Tibial nerve (tissue), 4 donors: ENCODE measurements around the gene UBE2O. TPM values are rescaled to one million over a fixed set of nuclear protein-coding genes. Genes with fewer than 3 reads are reported as not detected.

Source experiments
- DNase-seq, 2 donors: peaks; one replicate each; pipeline ENCODE4 v3.0.0-alpha.2; 2019; ENCODE audit warnings: low spot score in 2 of 2
- H3K27ac ChIP-seq, 4 donors: fragments of 200-600 bp; sonication (generic) in 3 of 4; one replicate each; pipeline ENCODE4 v1.5.1; 2017 to 2019; ENCODE audit warnings: mild to moderate bottlenecking in 1 of 4
- H3K27me3 ChIP-seq, 2 donors: fragments of 200-600 bp; sonication (generic) in 1 of 2; one replicate each; pipeline versions ENCODE4 v1.5.1 to v1.6.0; 2017 to 2019
- H3K36me3 ChIP-seq, 3 donors: fragments of 200-600 bp; sonication (generic); one replicate each; pipeline ENCODE4 v1.5.1; 2018 to 2019
- H3K4me1 ChIP-seq, 4 donors: fragments of 200-600 bp; sonication (generic) in 3 of 4; one replicate each; pipeline ENCODE4 v1.5.1; 2017 to 2019
- H3K4me3 ChIP-seq, 4 donors: fragments of 200-600 bp; sonication (generic) in 3 of 4; one replicate each; pipeline ENCODE4 v1.5.1; 2017 to 2019; ENCODE audit warnings: mild to moderate bottlenecking in 1 of 4, moderate library complexity in 1 of 4
- H3K9me3 ChIP-seq, 4 donors: fragments of 200-600 bp; sonication (generic) in 3 of 4; one replicate each; pipeline ENCODE4 v1.5.1; 2017 to 2019
- EP300 ChIP-seq, 2 donors: sonication (generic); formaldehyde crosslinking; IDR thresholded peaks; one replicate each; pipeline ENCODE4 v1.6.1; 2017; ENCODE audit warnings: antibody characterized with exemption in 2 of 2, mild to moderate bottlenecking in 1 of 2
- POLR2A ChIP-seq, 2 donors: fragments of 450-650 bp; IDR thresholded peaks; one replicate each; pipeline ENCODE4 v1.6.1; 2017; ENCODE audit warnings: antibody characterized with exemption in 2 of 2, mild to moderate bottlenecking in 2 of 2, moderate library complexity in 2 of 2
- WGBS, 2 donors: methylation state at CpG; one replicate each; pipeline ENCODE4 v1.1.5; 2018; 5-methylcytosine and 5-hydroxymethylcytosine counted together
- total RNA-seq, 4 donors: library from RNA; depleted of rRNA; stranded (reverse); fragments of >200 nt; gene quantifications; one replicate each; pipeline ENCODE4 v1.1.0, GENCODE V29; 2016
- TF ChIP-seq, protein P1 (sequence below), 5 experiments: fragments of 200-600 bp in 3 of 5; fragments of 450-650 bp in 2 of 5; sonication (generic) in 3 of 5; IDR thresholded peaks; one replicate each; pipeline ENCODE4 v1.5.1; 2016 to 2019; ENCODE audit warnings: antibody characterized with exemption in 5 of 5, mild to moderate bottlenecking in 3 of 5, moderate library complexity in 2 of 5

Gene UBE2O
- total RNA-seq, 4 donors from 2014 or later, result 16.0 to 38.7 (median 20.7) TPM

DNA sequence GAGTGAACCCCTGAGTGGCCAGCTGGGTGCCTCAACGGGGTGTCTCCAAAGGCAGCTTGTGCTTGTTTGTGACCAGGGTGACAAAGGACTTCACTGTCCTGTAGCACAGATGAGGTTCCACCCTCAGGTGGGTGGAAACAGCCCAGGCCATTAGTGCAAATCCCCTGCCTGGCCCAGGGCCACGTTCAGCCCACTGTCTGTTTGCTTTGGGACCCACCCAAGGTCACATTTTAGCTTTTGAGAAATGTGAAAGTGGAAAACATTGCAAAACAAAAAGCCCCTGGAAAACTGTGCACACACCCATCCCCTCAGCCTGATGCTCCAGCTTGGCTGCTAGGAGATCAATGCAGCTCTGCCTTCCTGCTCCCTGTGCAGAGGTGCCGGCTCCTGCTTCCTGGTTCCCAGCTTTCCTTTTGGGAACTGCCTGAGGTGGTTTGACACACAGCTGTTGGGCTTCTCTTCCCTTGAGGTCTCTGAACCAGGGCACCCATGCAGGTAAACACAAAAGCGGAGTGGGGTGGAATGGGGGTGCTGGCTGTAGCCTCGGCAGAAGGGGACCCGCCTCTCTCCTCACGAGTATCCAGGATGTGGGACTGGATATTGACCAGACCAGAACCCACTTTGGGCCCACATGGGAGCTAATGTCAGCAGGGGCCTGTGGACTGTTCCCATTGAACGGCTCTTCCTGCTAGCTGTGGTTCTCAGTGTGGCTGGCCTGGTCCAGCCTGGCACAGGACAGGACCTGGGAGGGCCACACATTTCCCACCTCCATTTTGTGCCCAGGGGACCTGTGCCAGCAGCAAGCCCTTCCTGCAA is 76.4 kb downstream of the UBE2O start:
- H3K36me3 ChIP-seq, result no peaks in the 10 kb centered on the region
- peak; percentile 59 to 60 for DNase-seq

DNA sequence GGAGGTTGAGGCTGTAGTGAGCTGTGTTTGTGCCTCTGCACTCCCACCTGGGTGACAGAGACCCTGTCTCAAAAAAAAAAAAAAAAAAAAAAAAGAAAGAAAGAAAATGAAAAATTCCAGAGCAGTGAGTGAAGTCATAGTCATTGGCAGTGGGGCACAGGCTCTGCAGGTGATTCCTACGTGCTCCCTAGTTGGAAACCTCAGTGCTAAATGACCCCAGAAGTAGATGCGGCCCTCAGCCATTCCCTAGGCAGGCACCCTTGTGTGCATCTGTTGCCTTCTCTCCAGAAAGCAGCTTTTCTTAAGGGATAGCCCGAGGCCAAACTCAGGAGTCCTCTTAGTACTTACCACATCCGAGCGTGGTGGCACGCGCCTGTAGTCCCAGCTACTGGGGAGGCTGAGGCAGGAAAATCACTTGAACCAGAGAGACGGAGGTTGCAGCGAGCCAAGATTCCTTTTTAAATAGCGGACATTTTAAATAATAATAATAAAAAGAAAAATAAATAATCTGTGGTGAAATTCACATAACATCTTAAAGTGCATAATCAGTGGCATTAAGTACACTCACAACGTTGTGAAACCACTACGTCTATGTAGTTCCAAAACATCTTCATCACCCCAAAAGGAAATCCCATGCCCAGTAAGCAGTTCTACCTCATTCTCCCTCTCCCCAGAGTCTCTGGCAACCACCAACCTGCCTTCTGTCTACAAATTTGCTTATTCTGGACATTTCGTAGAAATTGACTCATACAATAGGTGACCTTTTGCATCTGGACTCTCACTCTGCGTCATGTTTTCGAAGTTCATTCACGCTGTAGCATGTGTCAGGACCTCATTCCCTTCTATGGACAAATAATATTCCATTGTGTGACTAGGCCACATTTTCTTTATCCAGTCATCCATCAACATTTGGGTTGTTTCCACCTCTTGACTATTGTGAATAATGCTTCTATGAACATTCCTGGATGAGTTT is 81.0 kb downstream of the UBE2O start:
- no peak for DNase-seq
- peaks cover 4 to 46% (median 29%) of the 10 kb centered on the region in 4 donors for H3K4me1 ChIP-seq
- 77% methylated on average over 16 of the region's 16 CpGs for WGBS, 2 donors
- peak overlapping the region in 2 of 4 donors; percentile 67 to 75 for H3K27ac ChIP-seq
- no peaks in the 10 kb centered on the region for H3K9me3 ChIP-seq
- H3K27me3 ChIP-seq, result no peaks in the 10 kb centered on the region
- H3K4me3 ChIP-seq, result no peak overlapping the region
- peak in 1 of 2 donors; percentile 66 for TF ChIP-seq EP300 (IDR thresholded peaks at IDR 0.05)
- TF ChIP-seq POLR2A (IDR thresholded peaks at IDR 0.05), result no peak
- TF ChIP-seq, protein P1, sequence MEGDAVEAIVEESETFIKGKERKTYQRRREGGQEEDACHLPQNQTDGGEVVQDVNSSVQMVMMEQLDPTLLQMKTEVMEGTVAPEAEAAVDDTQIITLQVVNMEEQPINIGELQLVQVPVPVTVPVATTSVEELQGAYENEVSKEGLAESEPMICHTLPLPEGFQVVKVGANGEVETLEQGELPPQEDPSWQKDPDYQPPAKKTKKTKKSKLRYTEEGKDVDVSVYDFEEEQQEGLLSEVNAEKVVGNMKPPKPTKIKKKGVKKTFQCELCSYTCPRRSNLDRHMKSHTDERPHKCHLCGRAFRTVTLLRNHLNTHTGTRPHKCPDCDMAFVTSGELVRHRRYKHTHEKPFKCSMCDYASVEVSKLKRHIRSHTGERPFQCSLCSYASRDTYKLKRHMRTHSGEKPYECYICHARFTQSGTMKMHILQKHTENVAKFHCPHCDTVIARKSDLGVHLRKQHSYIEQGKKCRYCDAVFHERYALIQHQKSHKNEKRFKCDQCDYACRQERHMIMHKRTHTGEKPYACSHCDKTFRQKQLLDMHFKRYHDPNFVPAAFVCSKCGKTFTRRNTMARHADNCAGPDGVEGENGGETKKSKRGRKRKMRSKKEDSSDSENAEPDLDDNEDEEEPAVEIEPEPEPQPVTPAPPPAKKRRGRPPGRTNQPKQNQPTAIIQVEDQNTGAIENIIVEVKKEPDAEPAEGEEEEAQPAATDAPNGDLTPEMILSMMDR (IDR thresholded peaks at IDR 0.05), result no peak
- no peaks in the 10 kb centered on the region for H3K36me3 ChIP-seq

More for the DNA sequence above, 76.4 kb downstream of the UBE2O start:
- Histone ChIP-seq H3K27ac (peak overlapping the region in 2 of 4 donors; percentile 37 to 72), H3K4me1 (peaks cover 0 to 49% (median 26%) of the 10 kb centered on the region in 4 donors), H3K9me3 (no peaks in the 10 kb centered on the region), H3K27me3 (no peaks in the 10 kb centered on the region), H3K4me3 (no peak overlapping the region)
- TF ChIP-seq POLR2A (IDR thresholded peaks at IDR 0.05), result no peak
- peak in 1 of 2 donors; percentile 61 for TF ChIP-seq EP300 (IDR thresholded peaks at IDR 0.05)
- WGBS, 2 donors, result 26 to 49% methylated on average over 5 to 8 of the region's 8 CpGs

DNA sequence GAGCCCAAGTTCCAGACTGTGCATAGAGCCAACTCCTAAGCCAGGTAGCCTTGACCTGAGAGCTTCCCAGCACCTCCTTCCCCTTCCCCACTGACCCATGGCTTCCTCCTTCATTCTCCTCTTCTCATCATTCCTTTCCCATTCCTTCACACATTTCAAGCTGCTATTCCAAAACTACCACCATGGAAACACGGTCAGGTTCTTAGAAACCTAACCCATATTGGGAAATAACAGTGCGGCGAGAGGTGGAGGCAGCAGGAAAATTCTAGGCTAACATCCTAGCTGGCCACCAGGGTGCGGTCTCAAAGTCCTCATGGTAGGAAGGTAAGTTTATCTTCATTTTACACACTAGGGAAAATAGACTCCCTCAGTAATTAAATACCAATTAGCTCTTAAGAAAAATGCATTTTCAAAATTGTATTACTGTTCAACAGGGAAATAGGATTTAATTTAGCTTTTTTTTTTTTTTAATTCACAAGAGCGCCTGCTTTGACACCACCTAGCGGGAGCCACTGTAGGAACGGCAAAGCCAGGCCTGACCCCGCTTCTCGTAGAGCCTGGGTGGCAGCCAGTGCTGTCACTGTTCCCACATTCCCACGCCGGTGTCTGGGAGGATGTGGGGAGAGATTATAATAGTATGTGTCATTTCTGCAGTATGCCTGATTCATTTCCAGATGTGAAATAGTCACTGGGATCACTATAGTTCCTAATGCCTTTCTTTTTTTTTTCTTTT is 82.5 kb downstream of the UBE2O start:
- H3K36me3 ChIP-seq, result no peaks in the 10 kb centered on the region
- H3K4me1 ChIP-seq, result peaks cover 4 to 32% (median 18%) of the 10 kb centered on the region in 4 donors
- DNase-seq, result peak in 1 of 2 donors; percentile 65
- no peak overlapping the region for H3K4me3 ChIP-seq
- H3K9me3 ChIP-seq, result no peaks in the 10 kb centered on the region
- WGBS, 2 donors, result 36 to 44% methylated on average over 11 of the region's 11 CpGs
- TF ChIP-seq EP300 (IDR thresholded peaks at IDR 0.05) (peak in 1 of 2 donors; percentile 51), POLR2A (IDR thresholded peaks at IDR 0.05) (no peak)
- TF ChIP-seq, protein P1 (IDR thresholded peaks at IDR 0.05), result peak in 4 of 5 experiments; percentile 12 to 39 (median 36)
- H3K27ac ChIP-seq, result peak overlapping the region in 3 of 4 donors; percentile 7 to 67 (median 37)
- no peaks in the 10 kb centered on the region for H3K27me3 ChIP-seq

DNA sequence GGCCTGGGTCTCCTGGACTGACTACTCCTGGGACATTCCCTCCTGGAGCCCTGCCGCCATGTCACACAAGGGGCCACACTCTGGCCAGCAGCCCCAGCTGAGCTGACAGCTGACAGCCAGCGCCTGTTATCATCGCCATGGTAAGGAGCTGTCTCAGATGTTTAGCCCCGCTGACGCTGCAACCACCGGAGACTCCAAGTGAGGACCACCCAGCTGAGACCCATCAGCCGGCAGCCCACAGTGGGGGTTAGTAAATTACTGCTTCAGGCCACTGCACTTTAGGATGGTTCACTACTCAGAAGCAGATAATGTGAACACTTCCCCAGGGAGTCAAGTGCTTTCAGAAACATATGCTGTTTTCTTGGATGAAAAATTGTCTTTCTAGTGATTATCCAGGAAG is 83.1 kb downstream of the UBE2O start:
- no peak overlapping the region for H3K4me3 ChIP-seq
- H3K4me1 ChIP-seq, result peaks cover 4 to 29% (median 16%) of the 10 kb centered on the region in 4 donors
- no peak for DNase-seq
- no peak for TF ChIP-seq POLR2A (IDR thresholded peaks at IDR 0.05)
- no peak for TF ChIP-seq EP300 (IDR thresholded peaks at IDR 0.05)
- TF ChIP-seq, protein P1 (IDR thresholded peaks at IDR 0.05), result no peak
- no peaks in the 10 kb centered on the region for H3K9me3 ChIP-seq
- WGBS, 2 donors, result 63 to 70% methylated on average over 3 to 7 of the region's 7 CpGs
- H3K36me3 ChIP-seq, result no peaks in the 10 kb centered on the region
- H3K27me3 ChIP-seq, result no peaks in the 10 kb centered on the region
- H3K27ac ChIP-seq, result peak overlapping the region in 2 of 4 donors; percentile 37 to 67

DNA sequence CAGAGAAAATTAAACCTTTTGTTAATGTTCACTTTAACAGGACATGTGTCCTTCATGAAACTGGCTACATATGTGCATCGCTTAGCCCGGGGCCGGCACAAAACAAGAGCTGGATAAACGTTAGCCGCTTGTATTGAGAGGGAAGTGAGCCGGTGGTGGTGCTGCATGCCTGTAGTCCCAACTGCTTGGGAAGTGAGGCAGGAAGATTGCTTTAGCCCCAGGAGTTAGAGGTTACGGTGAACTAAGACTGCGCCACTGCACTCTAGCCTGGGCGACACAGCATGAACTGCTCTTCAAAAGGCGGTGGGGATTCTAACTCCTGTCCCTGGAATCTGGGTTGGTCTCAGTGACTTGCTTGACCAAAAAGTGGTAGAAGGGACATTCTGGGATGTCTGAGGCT is 83.6 kb downstream of the UBE2O start:
- no peak for DNase-seq
- no peaks in the 10 kb centered on the region for H3K9me3 ChIP-seq
- H3K27ac ChIP-seq, result peak overlapping the region in 1 of 4 donors; percentile 67
- H3K36me3 ChIP-seq, result no peaks in the 10 kb centered on the region
- no peak overlapping the region for H3K4me3 ChIP-seq
- H3K4me1 ChIP-seq, result peaks cover 4 to 29% (median 16%) of the 10 kb centered on the region in 4 donors
- 68% methylated on average over 10 of the region's 10 CpGs for WGBS, 2 donors
- TF ChIP-seq, protein P1 (IDR thresholded peaks at IDR 0.05), result no peak
- TF ChIP-seq EP300 (IDR thresholded peaks at IDR 0.05), result no peak
- TF ChIP-seq POLR2A (IDR thresholded peaks at IDR 0.05), result no peak
- no peaks in the 10 kb centered on the region for H3K27me3 ChIP-seq
